Rectal smooth muscle tissue (tissue), 1 donor: ENCODE data around the gene ARMH4.

Experiments
- H3K27ac ChIP-seq: one replicate; pipeline ENCODE4 v1.7.0; 2013; ENCODE audit warnings: low read depth, low read length, inconsistent platforms
- H3K27me3 ChIP-seq: one replicate; pipeline ENCODE4 v1.7.0; 2013; ENCODE audit warnings: low read length; ENCODE audit not compliant: control insufficient read depth, insufficient read depth
- H3K36me3 ChIP-seq: one replicate; pipeline ENCODE4 v1.7.0; 2013; ENCODE audit warnings: low read length; ENCODE audit not compliant: control insufficient read depth, insufficient read depth
- H3K4me1 ChIP-seq: one replicate; pipeline ENCODE4 v1.7.0; 2013; ENCODE audit warnings: low read length; ENCODE audit not compliant: control insufficient read depth, insufficient read depth
- H3K4me3 ChIP-seq: one replicate; pipeline ENCODE4 v1.7.0; 2013; ENCODE audit warnings: low read length
- H3K9ac ChIP-seq: one replicate; pipeline ENCODE4 v1.7.0; 2013; ENCODE audit warnings: low read length

ARMH4 gene

GRCh38 chr14:57988445-57988844 is 163.6 kb downstream of the ARMH4 start:
- Histone ChIP-seq H3K36me3 (no peaks in the 10 kb centered on the region), H3K9ac (no peak overlapping the region), H3K4me1 (no peaks in the 10 kb centered on the region), H3K27ac (no peak overlapping the region), H3K4me3 (no peak overlapping the region), H3K27me3 (no peaks in the 10 kb centered on the region)

GRCh38 chr14:57987596-57988300 is 164.3 kb downstream of the ARMH4 start:
- H3K36me3 ChIP-seq = no peaks in the 10 kb centered on the region
- H3K27ac ChIP-seq = no peak overlapping the region
- H3K27me3 ChIP-seq = no peaks in the 10 kb centered on the region
- H3K4me1 ChIP-seq = no peaks in the 10 kb centered on the region
- H3K9ac ChIP-seq = no peak overlapping the region
- no peak overlapping the region for H3K4me3 ChIP-seq

DNA sequence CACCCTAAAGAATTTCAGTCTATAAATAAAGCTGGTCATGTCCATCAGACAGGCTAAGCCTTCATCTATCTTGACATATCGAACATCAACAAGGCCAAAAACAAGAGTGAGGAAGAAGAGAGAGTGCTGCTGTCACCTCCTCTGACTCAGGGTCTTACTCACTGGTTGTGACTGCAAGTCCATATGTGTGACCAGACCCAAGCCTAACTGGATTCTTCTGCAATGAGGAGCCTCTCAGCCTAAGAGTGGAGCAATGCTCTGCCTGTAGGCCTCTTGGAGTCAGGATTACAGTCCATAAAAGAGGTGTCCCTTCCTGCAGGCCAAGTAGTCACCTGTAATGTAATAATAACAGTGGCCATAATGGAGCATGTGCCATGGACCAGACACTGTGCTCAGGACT is 165.0 kb downstream of the ARMH4 start:
- Histone ChIP-seq H3K4me1 (no peaks in the 10 kb centered on the region), H3K9ac (no peak overlapping the region), H3K36me3 (no peaks in the 10 kb centered on the region), H3K27ac (no peak overlapping the region), H3K4me3 (no peak overlapping the region), H3K27me3 (no peaks in the 10 kb centered on the region)

GRCh38 chr14:57982804-57983634 is 169.0 kb downstream of the ARMH4 start:
- H3K4me1 ChIP-seq = no peaks in the 10 kb centered on the region

GRCh38 chr14:57981817-57982560 is 170.0 kb downstream of the ARMH4 start:
- Histone ChIP-seq H3K4me3 (no peak overlapping the region), H3K9ac (no peak overlapping the region)

More at GRCh38 chr14:57982804-57983634, 169.0 kb downstream of the ARMH4 start:
- Histone ChIP-seq H3K4me3 (no peak overlapping the region), H3K27ac (no peak overlapping the region), H3K27me3 (no peaks in the 10 kb centered on the region), H3K9ac (no peak overlapping the region), H3K36me3 (no peaks in the 10 kb centered on the region)

GRCh38 chr14:57979376-57980048 is 172.5 kb downstream of the ARMH4 start:
- Histone ChIP-seq H3K27me3 (no peaks in the 10 kb centered on the region), H3K9ac (no peak overlapping the region), H3K4me1 (no peaks in the 10 kb centered on the region), H3K4me3 (no peak overlapping the region), H3K36me3 (no peaks in the 10 kb centered on the region), H3K27ac (no peak overlapping the region)

More at GRCh38 chr14:57981817-57982560, 170.0 kb downstream of the ARMH4 start:
- no peak overlapping the region for H3K27ac ChIP-seq
- no peaks in the 10 kb centered on the region for H3K27me3 ChIP-seq
- no peaks in the 10 kb centered on the region for H3K36me3 ChIP-seq
- no peaks in the 10 kb centered on the region for H3K4me1 ChIP-seq

DNA sequence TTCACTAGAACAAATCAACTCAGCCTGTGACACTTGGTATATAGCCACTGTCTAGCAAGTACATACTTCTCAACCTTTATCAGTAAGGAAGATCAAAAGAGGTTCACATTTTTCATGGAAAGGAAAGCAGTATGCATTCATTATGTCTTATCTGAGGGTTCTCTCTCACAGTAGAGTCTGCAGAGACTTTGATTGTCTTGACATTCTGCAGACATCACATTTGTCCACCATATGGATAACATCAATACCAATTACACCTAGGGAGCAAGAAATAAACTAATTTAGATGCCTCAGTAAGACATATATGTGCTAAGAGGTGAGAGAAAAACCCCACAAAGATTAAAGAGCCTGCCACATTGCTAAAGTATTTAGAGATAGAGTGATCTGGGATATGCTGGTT is 175.3 kb downstream of the ARMH4 start:
- Histone ChIP-seq H3K9ac (no peak overlapping the region), H3K4me1 (no peaks in the 10 kb centered on the region), H3K27ac (no peak overlapping the region), H3K27me3 (no peaks in the 10 kb centered on the region), H3K36me3 (no peaks in the 10 kb centered on the region), H3K4me3 (no peak overlapping the region)

GRCh38 chr14:57974896-57975295 is 177.1 kb downstream of the ARMH4 start:
- H3K27me3 ChIP-seq = no peaks in the 10 kb centered on the region
- H3K9ac ChIP-seq = no peak overlapping the region
- no peak overlapping the region for H3K4me3 ChIP-seq
- H3K4me1 ChIP-seq = no peaks in the 10 kb centered on the region
- no peaks in the 10 kb centered on the region for H3K36me3 ChIP-seq
- H3K27ac ChIP-seq = no peak overlapping the region

- no peaks in the 10 kb centered on the region for H3K4me1 ChIP-seq
- no peaks in the 10 kb centered on the region for H3K27me3 ChIP-seq
- no peak overlapping the region for H3K4me3 ChIP-seq
- no peaks in the 10 kb centered on the region for H3K36me3 ChIP-seq
- H3K27ac ChIP-seq = no peak overlapping the region
- H3K9ac ChIP-seq = no peak overlapping the region
Observed at GRCh38 chr14:57970594-57970993, 181.4 kb downstream of the ARMH4 start.

DNA sequence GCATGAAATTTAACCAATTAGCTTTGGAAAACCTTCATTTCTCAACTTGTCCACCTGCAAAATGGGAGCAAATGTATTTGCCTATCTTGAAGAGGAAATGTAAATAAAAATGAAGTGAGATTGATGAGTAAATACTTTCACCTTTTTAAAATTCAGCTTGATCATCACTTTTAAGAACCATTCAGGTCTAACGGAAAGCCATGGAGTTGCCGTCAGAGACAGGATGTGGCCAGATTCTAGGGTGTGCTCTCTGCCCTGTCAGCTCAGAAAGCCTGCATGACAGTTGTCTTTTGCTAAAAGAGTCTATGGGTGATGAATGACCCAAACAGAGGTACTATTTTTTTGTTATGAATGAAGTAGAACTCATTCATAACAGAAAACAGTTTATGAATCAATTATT is 181.8 kb downstream of the ARMH4 start:
- no peak overlapping the region for H3K27ac ChIP-seq
- no peak overlapping the region for H3K4me3 ChIP-seq
- no peaks in the 10 kb centered on the region for H3K27me3 ChIP-seq
- no peaks in the 10 kb centered on the region for H3K4me1 ChIP-seq
- no peak overlapping the region for H3K9ac ChIP-seq
- no peaks in the 10 kb centered on the region for H3K36me3 ChIP-seq

GRCh38 chr14:57963071-57963470 is 188.9 kb downstream of the ARMH4 start:
- H3K27ac ChIP-seq = no peak overlapping the region
- no peaks in the 10 kb centered on the region for H3K36me3 ChIP-seq
- no peak overlapping the region for H3K4me3 ChIP-seq
- H3K27me3 ChIP-seq = no peaks in the 10 kb centered on the region
- no peak overlapping the region for H3K9ac ChIP-seq
- no peaks in the 10 kb centered on the region for H3K4me1 ChIP-seq
